Right lobe of liver (tissue), 6 donors: ENCODE results near the gene TBKBP1. TPM values are rescaled to one million over a fixed set of nuclear protein-coding genes. Genes with fewer than 3 reads are reported as not detected.

ENCODE experiments used
- ATAC-seq, 4 donors: fragments of 200-7000 bp; cut with Tn5 transposase; one replicate each; pipeline ENCODE4 v1.9.1; 2020; ENCODE audit warnings: mild to moderate bottlenecking in 4 of 4, moderate library complexity in 4 of 4
- DNase-seq, 3 donors: peaks; one replicate each; pipeline ENCODE4 v3.0.0-alpha.2; 2020
- H3K27ac ChIP-seq, 3 donors: fragments of 200-600 bp; one replicate each; pipeline ENCODE4 v1.8.0; 2022
- H3K27me3 ChIP-seq, 2 donors: fragments of 200-600 bp; one replicate each; pipeline ENCODE4 v1.8.0; 2022
- H3K36me3 ChIP-seq, 4 donors: fragments of 200-600 bp; sonication (generic) in 1 of 4; one replicate each; pipeline versions ENCODE4 v1.5.1 to v1.8.0; 2017 to 2022; ENCODE audit warnings: control low read depth in 1 of 4
- H3K4me1 ChIP-seq, 4 donors: fragments of 200-600 bp; sonication (generic) in 1 of 4; one replicate each; pipeline versions ENCODE4 v1.5.1 to v1.8.0; 2017 to 2022; ENCODE audit warnings: control low read depth in 1 of 4
- H3K4me3 ChIP-seq, 3 donors: fragments of 200-600 bp; one replicate each; pipeline ENCODE4 v1.8.0; 2022
- H3K9me3 ChIP-seq, 4 donors: fragments of 200-600 bp; sonication (generic) in 1 of 4; one replicate each; pipeline versions ENCODE4 v1.5.1 to v1.8.0; 2017 to 2022; ENCODE audit warnings: control low read depth in 1 of 4
- CTCF ChIP-seq, 4 donors: fragments of 200-600 bp in 3 of 4; fragments of 450-650 bp in 1 of 4; IDR thresholded peaks; one replicate each; pipeline versions ENCODE4 v1.5.1 to v1.8.0; 2016 to 2022; ENCODE audit warnings: antibody characterized with exemption in 4 of 4, mild to moderate bottlenecking in 2 of 4
- POLR2A ChIP-seq: fragments of 450-650 bp; IDR thresholded peaks from one replicate; pipeline ENCODE4 v1.6.1; 2017; ENCODE audit warnings: antibody characterized with exemption, mild to moderate bottlenecking
- WGBS: methylation state at CpG from one replicate; pipeline ENCODE4 v1.1.6; 2018; ENCODE audit warnings: low coverage, low lambda C conversion rate; ENCODE audit not compliant: insufficient coverage; ENCODE audit errors: missing lambda C conversion rate; 5-methylcytosine and 5-hydroxymethylcytosine counted together
- intact Hi-C, 2 donors: fragments of 100-400 bp; cut with DNase I; formaldehyde crosslinking; loops; one replicate each; pipeline versions ENCODE4 v1.11.2 to v1.14.1; 2022
- total RNA-seq, 6 experiments: library from RNA; depleted of rRNA in 2 of 6; stranded (reverse); fragments of >200 nt in 2 of 6; fragmentation: NEBNext Ultra II Directional in 3 of 6; extraction: Animal tissue kit (Norgen Biotek cat#: 25700) in 3 of 6; gene quantifications; one replicate each; pipeline versions ENCODE4 v1.1.0 to v1.2.4, GENCODE V29; 2016 to 2023
- donor health status: DM: no; HTN: yes; CAD: no.
- donor health status: DM: no; HTN: no; CAD: no.
- donor health status: DM: no; HTN: no; CAD: no.
- donor health status: DM: no; HTN: yes; CAD: no.
- donor health status: DM: no; HTN: yes; CAD: no.

Gene TBKBP1
- total RNA-seq, 6 experiments from 2014 or later = 1.2 to 3.2 (median 2.2) TPM

GRCh38 chr17:47719411-47720152, 25.6 kb downstream of the TBKBP1 start:
- Histone ChIP-seq H3K27me3 (peaks cover 0 to 20% of the 10 kb centered on the region in 2 donors), H3K4me1 (no peaks in the 10 kb centered on the region), H3K9me3 (no peaks in the 10 kb centered on the region), H3K4me3 (no peak overlapping the region), H3K36me3 (no peaks in the 10 kb centered on the region), H3K27ac (no peak overlapping the region)
- TF ChIP-seq CTCF (IDR thresholded peaks at IDR 0.05) = no peak
- no peak for TF ChIP-seq POLR2A
- 40% methylated on average over 4 of the region's 9 CpGs for WGBS
- no peak for ATAC-seq
- intact Hi-C loops = no loop called here
- no peak for DNase-seq

GRCh38 chr17:47720196-47720595, 26.2 kb downstream of the TBKBP1 start:
- Histone ChIP-seq H3K9me3 (no peaks in the 10 kb centered on the region), H3K27me3 (peaks cover 0 to 20% of the 10 kb centered on the region in 2 donors), H3K36me3 (no peaks in the 10 kb centered on the region), H3K27ac (no peak overlapping the region), H3K4me1 (no peaks in the 10 kb centered on the region), H3K4me3 (no peak overlapping the region)
- ATAC-seq = no peak
- TF ChIP-seq POLR2A (no peak), CTCF (IDR thresholded peaks at IDR 0.05) (no peak)
- no peak for DNase-seq
- WGBS = 32% methylated on average over 7 of the region's 11 CpGs
- intact Hi-C loops = no loop called here

GRCh38 chr17:47720754-47721533, 27.0 kb downstream of the TBKBP1 start:
- no peak overlapping the region for H3K4me3 ChIP-seq
- no peak overlapping the region for H3K27ac ChIP-seq
- ATAC-seq (peak in 1 of 4 donors; percentile 26), DNase-seq (no peak)
- no peak for TF ChIP-seq POLR2A
- no peak for TF ChIP-seq CTCF (IDR thresholded peaks at IDR 0.05)
- H3K9me3 ChIP-seq = no peaks in the 10 kb centered on the region
- intact Hi-C loops = no loop called here
- H3K4me1 ChIP-seq = no peaks in the 10 kb centered on the region
- WGBS = 7% methylated on average over 13 of the region's 36 CpGs
- peaks cover 0 to 20% of the 10 kb centered on the region in 2 donors for H3K27me3 ChIP-seq
- no peaks in the 10 kb centered on the region for H3K36me3 ChIP-seq

- Histone ChIP-seq H3K27ac (no peak overlapping the region), H3K36me3 (no peaks in the 10 kb centered on the region), H3K4me3 (no peak overlapping the region), H3K9me3 (no peaks in the 10 kb centered on the region), H3K27me3 (peaks cover 0 to 20% of the 10 kb centered on the region in 2 donors), H3K4me1 (no peaks in the 10 kb centered on the region)
- intact Hi-C loops = no loop called here
- no peak for TF ChIP-seq CTCF (IDR thresholded peaks at IDR 0.05)
- no peak for TF ChIP-seq POLR2A
- 37% methylated on average over 7 of the region's 8 CpGs for WGBS
- ATAC-seq = no peak
- DNase-seq = no peak
Observed at GRCh38 chr17:47721725-47722124, 27.8 kb downstream of the TBKBP1 start.
